ENCODE results near the gene NMT1. TPM values are rescaled to one million over a fixed set of nuclear protein-coding genes. Genes with fewer than 3 reads are reported as not detected.

NMT1 gene
- total RNA-seq, 4 donors from 2014 or later, result 53.2 to 73.3 (median 65.9) TPM

DNA sequence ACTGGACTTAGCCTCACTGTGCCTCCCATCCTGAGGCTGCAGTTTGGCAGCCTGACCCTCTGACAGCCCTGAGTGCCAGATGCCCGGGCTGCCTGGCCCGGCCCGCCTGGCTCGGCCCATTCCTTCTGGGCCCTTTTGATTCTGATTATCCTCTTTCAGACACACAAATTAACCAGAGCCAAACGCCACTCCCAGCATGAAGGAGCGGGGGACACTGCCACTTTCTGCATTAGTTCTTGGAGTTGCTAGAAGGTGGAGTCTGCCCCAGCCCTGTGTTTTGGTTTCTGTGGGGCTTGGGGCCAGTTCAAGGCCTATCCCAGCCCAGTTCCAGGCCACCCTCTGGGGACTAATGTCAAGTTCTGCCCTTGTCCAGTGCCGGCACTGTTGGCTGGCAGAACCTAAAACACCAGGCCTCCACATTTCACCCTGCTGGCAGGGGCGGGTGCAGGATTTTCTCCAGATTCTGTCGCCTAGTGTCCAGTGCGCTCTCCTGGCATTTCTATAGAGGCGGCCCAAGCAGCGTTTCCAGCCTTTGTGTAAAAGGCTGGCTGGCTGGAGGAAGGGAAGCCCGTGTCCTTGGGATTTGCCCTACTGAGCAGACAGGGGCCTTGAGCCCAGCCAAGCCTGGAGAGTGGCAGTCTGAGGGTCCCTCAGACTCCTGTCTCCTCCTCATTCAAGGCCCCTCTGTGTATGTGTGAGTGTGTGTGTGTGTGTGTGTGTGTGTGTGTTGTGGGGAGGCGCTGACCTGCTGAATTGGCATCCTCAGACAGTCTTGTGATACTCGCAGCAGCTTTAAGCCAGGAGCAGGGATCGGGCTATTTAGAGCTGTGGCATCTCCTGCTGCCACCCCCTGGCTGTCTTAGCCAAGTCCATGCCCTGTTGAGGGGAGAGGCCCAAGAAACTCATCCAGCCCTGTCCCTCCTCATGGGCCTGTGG, 49.8 kb downstream of the NMT1 start:
- peaks cover 26% of the 10 kb centered on the region for H3K4me1 ChIP-seq
- no peak for DNase-seq (ENCODE audit: low spot score in 2 of 2)
- 53% methylated on average over 6 of the region's 16 CpGs for WGBS
- peak overlapping the region; percentile 56 for H3K27ac ChIP-seq
- no peak for TF ChIP-seq POLR2A (IDR thresholded peaks at IDR 0.05)
- no peak for TF ChIP-seq EP300 (IDR thresholded peaks at IDR 0.05)
- H3K27me3 ChIP-seq, result no peaks in the 10 kb centered on the region
- H3K9me3 ChIP-seq, result no peaks in the 10 kb centered on the region
- no peak overlapping the region for H3K4me3 ChIP-seq
- H3K36me3 ChIP-seq, result peaks cover 39% of the 10 kb centered on the region

GRCh38 chr17:45111850-45112249, 50.7 kb downstream of the NMT1 start:
- peaks cover 29% of the 10 kb centered on the region for H3K36me3 ChIP-seq

DNA sequence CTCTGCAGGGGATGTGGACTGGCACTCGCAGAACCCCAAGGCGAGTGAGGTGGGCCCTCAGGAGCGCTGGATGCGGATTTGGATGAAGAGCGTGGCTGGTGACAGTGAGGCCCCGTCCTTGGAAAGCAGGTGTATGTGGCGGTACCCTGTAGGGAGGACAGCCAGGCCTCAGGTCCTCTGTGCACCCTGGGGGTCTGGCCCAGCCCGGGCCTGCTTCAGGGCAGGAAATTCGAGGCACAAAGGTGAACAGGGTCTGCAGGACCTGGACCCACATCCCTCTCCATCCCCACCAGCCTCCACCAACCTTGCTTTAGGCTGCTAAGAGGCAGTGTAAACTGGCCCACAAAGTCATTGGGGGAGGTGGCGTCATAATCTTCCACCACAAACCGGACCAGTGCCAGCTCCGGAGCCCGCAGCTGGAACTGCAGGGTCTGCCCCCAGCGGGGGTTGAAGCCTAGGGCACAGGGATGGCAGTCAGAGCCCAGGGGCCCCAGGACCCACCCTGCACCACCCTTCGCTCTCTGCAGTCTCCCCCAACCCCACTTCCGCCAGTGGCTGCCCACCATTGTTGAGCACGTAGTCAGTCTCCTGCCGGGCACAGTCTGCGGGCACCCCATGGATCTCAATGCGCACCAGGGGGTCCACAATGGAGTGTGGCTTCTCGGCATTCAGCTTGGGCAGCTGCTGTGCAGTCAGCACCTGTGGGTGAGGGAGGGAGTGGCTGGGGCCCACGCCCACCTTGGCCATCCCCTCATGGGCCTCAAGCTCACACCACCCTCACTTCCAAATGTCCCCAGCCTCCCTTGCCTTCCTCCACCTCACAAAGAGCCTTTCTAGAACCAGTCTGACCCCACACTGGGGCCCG, 51.7 kb downstream of the NMT1 start:
- DNase-seq (ENCODE audit: low spot score in 2 of 2), result no peak
- Histone ChIP-seq H3K27ac (no peak overlapping the region), H3K4me1 (peaks cover 22% of the 10 kb centered on the region), H3K9me3 (no peaks in the 10 kb centered on the region), H3K27me3 (no peaks in the 10 kb centered on the region), H3K36me3 (peaks cover 23% of the 10 kb centered on the region), H3K4me3 (no peak overlapping the region)
- 93% methylated on average over 16 of the region's 23 CpGs for WGBS
- no peak for TF ChIP-seq POLR2A (IDR thresholded peaks at IDR 0.05)
- TF ChIP-seq EP300 (IDR thresholded peaks at IDR 0.05), result no peak
- TF ChIP-seq POLR2AphosphoS5 (IDR thresholded peaks at IDR 0.05), result no peak
- no peak for TF ChIP-seq CTCF (IDR thresholded peaks at IDR 0.05)

More at GRCh38 chr17:45111850-45112249, 50.7 kb downstream of the NMT1 start:
- peaks cover 26% of the 10 kb centered on the region for H3K4me1 ChIP-seq
- H3K27ac ChIP-seq, result peak overlapping the region; percentile 56
- no peaks in the 10 kb centered on the region for H3K27me3 ChIP-seq
- 81% methylated on average over 11 of the region's 11 CpGs for WGBS
- TF ChIP-seq EP300 (IDR thresholded peaks at IDR 0.05), result no peak
- no peak for TF ChIP-seq CTCF (IDR thresholded peaks at IDR 0.05)
- TF ChIP-seq POLR2A (IDR thresholded peaks at IDR 0.05), result no peak
- no peak for TF ChIP-seq POLR2AphosphoS5 (IDR thresholded peaks at IDR 0.05)
- H3K9me3 ChIP-seq, result no peaks in the 10 kb centered on the region
- no peak for DNase-seq (ENCODE audit: low spot score in 2 of 2)
- no peak overlapping the region for H3K4me3 ChIP-seq

GRCh38 chr17:45113424-45113754, 52.3 kb downstream of the NMT1 start:
- no peak for DNase-seq (ENCODE audit: low spot score in 2 of 2)
- Histone ChIP-seq H3K36me3 (peaks cover 25% of the 10 kb centered on the region), H3K4me3 (no peak overlapping the region), H3K4me1 (peaks cover 22% of the 10 kb centered on the region), H3K27ac (no peak overlapping the region), H3K9me3 (no peaks in the 10 kb centered on the region), H3K27me3 (no peaks in the 10 kb centered on the region)
- TF ChIP-seq EP300 (IDR thresholded peaks at IDR 0.05), result no peak
- no peak for TF ChIP-seq CTCF (IDR thresholded peaks at IDR 0.05)
- no peak for TF ChIP-seq POLR2A (IDR thresholded peaks at IDR 0.05)
- TF ChIP-seq POLR2AphosphoS5 (IDR thresholded peaks at IDR 0.05), result no peak
- WGBS, result no CpG with 5 or more reads among the region's 9 CpGs

GRCh38 chr17:45114117-45114932, 53.2 kb downstream of the NMT1 start:
- Histone ChIP-seq H3K36me3 (peaks cover 31% of the 10 kb centered on the region), H3K4me1 (peaks cover 22% of the 10 kb centered on the region), H3K27me3 (no peaks in the 10 kb centered on the region), H3K27ac (no peak overlapping the region), H3K9me3 (no peaks in the 10 kb centered on the region), H3K4me3 (no peak overlapping the region)
- no peak for TF ChIP-seq POLR2AphosphoS5 (IDR thresholded peaks at IDR 0.05)
- TF ChIP-seq CTCF (IDR thresholded peaks at IDR 0.05), result no peak
- TF ChIP-seq POLR2A (IDR thresholded peaks at IDR 0.05), result no peak
- TF ChIP-seq EP300 (IDR thresholded peaks at IDR 0.05), result no peak
- no peak for DNase-seq (ENCODE audit: low spot score in 2 of 2)
- 83% methylated on average over 19 of the region's 19 CpGs for WGBS

Data from suprapubic skin (tissue), 4 donors.